H1 (cell line): ENCODE measurements around the gene SCFD1. TPM values are rescaled to one million over a fixed set of nuclear protein-coding genes. Genes with fewer than 3 reads are reported as not detected.

ENCODE experiments used
- ATF3 ChIP-seq: IDR thresholded peaks from 2 replicates; pipeline ENCODE4 v1.6.1; 2011; ENCODE audit warnings: low read depth, mild to moderate bottlenecking, low read length; ENCODE audit not compliant: insufficient read depth
- CHD1 ChIP-seq: IDR thresholded peaks from 2 replicates; pipeline ENCODE4 v1.6.1; 2012; ENCODE audit warnings: low read depth, low read length, improper control_type of control experiment
- TBP ChIP-seq: IDR thresholded peaks from 2 replicates; pipeline ENCODE4 v1.6.1; 2011; ENCODE audit warnings: low read depth, low read length, improper control_type of control experiment
- polyA plus RNA-seq, 7 experiments: library from polyadenylated mRNA; depleted of rRNA in 3 of 7; stranded (reverse) in 5 of 7; unstranded in 2 of 7; fragments of >200 nt in 5 of 7; fragments of 200-250 nt in 2 of 7; gene quantifications; 1 replicate in 5 of 7; 2 replicates in 1 of 7; 4 replicates in 1 of 7; pipeline versions ENCODE4 v1.2.1 to v1.2.3, GENCODE V29; 2011 to 2013; ENCODE audit warnings: missing spikeins in 2 of 7, mixed read lengths in 2 of 7
- total RNA-seq: library from RNA; stranded (reverse); fragmentation: NEBNext Ultra II Directional; extraction: Animal tissue kit (Norgen Biotek cat#: 25700); gene quantifications from 2 replicates; pipeline ENCODE4 v1.2.1, GENCODE V29; 2021

The SCFD1 gene
- total and polyA plus RNA-seq, 2 of the 8 experiments (the other 6 are each of a cell fraction or from before 2014, with no cell fraction given) = 32.8 to 64.5 TPM

DNA sequence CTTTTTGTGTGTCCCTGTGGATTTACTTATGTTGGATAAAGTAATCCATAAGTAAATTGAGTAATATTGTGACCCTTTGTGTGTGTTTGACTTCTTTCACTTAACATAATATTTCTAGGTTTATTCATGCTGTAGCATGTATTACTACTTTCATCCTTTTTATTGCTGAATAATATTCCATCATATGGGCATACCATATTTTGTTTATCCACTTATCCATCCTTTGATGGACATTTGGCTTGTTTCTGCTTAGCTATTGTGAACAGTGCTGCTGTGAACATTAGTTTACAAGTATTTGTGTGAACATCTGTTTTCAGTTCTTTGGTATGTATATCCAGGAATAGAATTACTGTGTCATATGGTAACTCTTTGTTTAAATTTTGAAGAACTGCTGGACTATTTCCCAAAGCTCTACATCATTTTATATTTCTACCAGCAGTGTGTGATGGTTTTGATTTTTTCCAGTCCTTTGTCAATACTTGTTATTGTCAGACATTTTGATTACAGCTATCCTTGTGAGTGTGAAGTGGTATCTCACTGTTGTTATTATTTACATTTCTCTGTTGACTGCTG is 38.0 kb upstream of the SCFD1 start (continued):
- no peak for TF ChIP-seq ATF3
- TF ChIP-seq CHD1 = no peak
- TF ChIP-seq TBP = no peak
- TF ChIP-seq, all 59 proteins: peak for 0
